WI38 (cell line): ENCODE data around the gene CFAP298.

ENCODE experiments used
- H3K4me3 ChIP-seq: 2 replicates; pipeline ENCODE4 v1.5.1; 2011; ENCODE audit warnings: low read depth, mild to moderate bottlenecking, control low read depth, low read length
- TF ChIP-seq, protein P1 (sequence below): IDR thresholded peaks from 2 replicates; pipeline ENCODE4 v1.5.1; 2012; ENCODE audit warnings: low read depth, mild to moderate bottlenecking, control low read depth, low read length

The CFAP298 gene

DNA sequence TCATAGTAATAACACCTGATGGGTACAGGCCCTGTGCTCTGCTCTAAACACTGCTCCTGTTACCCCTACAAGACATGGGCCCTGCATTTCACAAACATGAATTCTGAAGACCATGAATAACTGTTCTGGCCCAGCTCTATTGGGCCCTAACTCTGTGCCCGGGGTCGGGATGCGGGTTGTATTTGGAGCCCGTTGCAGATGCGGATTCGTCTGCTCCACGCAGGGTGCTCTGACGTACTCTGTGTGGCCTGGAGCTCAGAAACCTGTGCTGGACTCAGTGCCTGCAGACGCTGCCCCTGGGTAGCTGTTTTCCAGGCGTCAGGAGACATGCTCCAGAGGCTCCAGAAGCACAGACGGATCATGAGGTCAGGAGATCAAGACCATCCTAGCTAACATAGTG lies 16.7 kb downstream of the CFAP298 start:
- TF ChIP-seq, protein P1, sequence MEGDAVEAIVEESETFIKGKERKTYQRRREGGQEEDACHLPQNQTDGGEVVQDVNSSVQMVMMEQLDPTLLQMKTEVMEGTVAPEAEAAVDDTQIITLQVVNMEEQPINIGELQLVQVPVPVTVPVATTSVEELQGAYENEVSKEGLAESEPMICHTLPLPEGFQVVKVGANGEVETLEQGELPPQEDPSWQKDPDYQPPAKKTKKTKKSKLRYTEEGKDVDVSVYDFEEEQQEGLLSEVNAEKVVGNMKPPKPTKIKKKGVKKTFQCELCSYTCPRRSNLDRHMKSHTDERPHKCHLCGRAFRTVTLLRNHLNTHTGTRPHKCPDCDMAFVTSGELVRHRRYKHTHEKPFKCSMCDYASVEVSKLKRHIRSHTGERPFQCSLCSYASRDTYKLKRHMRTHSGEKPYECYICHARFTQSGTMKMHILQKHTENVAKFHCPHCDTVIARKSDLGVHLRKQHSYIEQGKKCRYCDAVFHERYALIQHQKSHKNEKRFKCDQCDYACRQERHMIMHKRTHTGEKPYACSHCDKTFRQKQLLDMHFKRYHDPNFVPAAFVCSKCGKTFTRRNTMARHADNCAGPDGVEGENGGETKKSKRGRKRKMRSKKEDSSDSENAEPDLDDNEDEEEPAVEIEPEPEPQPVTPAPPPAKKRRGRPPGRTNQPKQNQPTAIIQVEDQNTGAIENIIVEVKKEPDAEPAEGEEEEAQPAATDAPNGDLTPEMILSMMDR, result no peak
- no peak overlapping the region for H3K4me3 ChIP-seq

- H3K4me3 ChIP-seq, result no peak overlapping the region
- TF ChIP-seq, protein P1, result no peak
Measured at GRCh38 chr21:32593690-32594089, 18.5 kb downstream of the CFAP298 start.

DNA sequence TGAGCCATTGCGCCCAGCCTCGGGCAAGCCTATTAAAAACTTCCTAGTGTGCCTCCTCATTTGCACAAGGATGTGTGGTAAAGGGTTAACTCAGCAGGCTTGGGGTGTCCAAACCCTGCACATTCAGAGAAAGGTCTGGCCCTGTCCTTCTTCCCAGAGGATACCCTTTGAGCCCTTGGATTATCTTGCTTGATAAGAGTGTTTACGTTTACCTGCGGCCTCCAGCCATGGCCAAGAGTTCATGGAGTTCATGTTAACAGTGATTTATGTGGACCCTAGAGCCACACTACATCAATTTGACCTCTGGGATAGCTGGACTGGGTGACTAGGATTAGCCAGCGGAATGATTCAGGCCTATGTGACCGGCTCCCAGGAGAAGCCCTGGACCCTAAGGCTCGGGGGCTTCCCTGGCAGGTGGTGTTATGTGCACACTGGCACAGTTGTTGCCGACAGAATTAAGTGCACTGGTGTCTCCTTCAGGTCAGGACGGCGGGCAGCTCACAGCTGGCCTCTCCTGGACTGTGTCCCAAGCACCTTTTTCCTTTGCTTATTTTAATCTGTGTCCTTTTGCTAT lies 19.2 kb downstream of the CFAP298 start:
- no peak overlapping the region for H3K4me3 ChIP-seq
- TF ChIP-seq, protein P1, result no peak

- TF ChIP-seq, protein P1, result no peak
- H3K4me3 ChIP-seq, result no peak overlapping the region
Measured at GRCh38 chr21:32590130-32590529, 22.0 kb downstream of the CFAP298 start.

DNA sequence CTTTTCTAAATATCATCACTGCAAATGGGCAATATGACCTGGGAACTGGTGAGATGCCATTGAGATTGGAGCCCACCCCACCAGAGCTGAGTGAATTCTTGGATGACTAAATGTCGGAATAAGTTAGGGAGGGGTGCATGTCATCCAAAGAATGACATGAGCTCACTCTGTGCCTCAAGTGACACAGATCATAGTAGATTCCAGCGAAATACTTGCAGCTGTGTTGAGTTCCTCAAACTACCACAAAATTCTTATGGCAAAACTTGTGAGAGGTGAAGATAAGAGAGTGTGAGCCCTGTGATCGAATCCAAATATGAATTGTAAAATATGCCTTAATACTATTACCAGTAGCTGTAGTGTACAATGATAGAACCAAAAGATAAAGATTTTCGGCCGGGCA lies 24.5 kb downstream of the CFAP298 start:
- TF ChIP-seq, protein P1, result no peak
- no peak overlapping the region for H3K4me3 ChIP-seq

DNA sequence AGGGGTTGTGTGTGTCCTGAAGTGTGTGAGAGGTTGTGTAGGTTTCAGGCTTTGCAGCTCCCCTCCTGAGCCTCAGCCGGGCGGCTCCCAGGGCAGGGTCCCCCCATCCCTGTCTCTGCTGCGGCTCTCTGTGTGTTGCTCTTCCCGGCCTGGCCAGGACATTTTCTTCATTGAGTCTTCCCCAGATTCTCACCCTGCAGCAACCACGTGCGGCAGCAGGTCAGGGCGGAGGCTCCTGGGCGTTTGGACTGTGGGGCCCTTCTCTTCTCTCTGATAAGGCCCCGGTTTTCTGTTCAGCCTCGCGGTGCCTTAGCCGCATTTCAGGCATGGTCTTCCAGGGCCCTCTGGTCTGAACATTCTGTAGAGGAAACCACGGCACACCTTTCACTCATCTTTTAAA lies 25.1 kb downstream of the CFAP298 start:
- no peak overlapping the region for H3K4me3 ChIP-seq
- TF ChIP-seq, protein P1, result no peak

DNA sequence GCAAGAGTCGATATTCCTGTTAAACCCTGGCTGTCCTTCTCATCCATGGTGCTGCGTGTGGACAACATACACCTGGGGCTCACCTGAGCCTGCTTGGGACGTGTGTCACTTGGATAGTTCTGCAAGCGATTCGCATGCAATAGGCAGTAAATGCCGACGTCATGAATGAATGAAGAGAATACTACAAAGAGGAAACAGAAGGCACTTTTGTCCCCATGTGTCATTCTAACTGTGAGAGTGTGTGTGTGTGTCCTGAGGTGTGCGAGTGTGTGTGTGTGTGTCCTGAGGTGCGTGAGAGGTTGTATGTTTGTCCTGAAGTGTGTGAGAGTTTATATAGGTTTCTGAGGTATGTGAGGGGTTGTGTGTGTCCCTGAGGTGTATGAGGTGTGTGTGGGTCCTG lies 26.2 kb downstream of the CFAP298 start:
- H3K4me3 ChIP-seq, result no peak overlapping the region
- TF ChIP-seq, protein P1, result no peak
